HFFc6 (cell line): ENCODE measurements around the gene ADIPOQ. TPM values are rescaled to one million over a fixed set of nuclear protein-coding genes. Genes with fewer than 3 reads are reported as not detected.
A peak's percentile ranks its signal among the peaks of the same experiment; 100 is the strongest.
"Not testable (repeated sequence)": the region's sequence is repeated elsewhere in the genome, so short reads cannot be mapped to it uniquely, and the experiment has no call there.

Experiments
- DNase-seq: peaks from one replicate; pipeline ENCODE4 v3.0.0-alpha.2; 2018
- H3K27ac Mint-ChIP-seq: 2 replicates; pipeline ENCODE4 v1.8.0; 2020; ENCODE audit warnings: mild to moderate bottlenecking, mixed read lengths
- H3K27me3 Mint-ChIP-seq: 2 replicates; pipeline ENCODE4 v1.8.0; 2021; ENCODE audit warnings: mild to moderate bottlenecking, moderate library complexity, mixed read lengths; ENCODE audit not compliant: insufficient read depth
- H3K36me3 Mint-ChIP-seq: 2 replicates; pipeline ENCODE4 v1.8.0; 2021; ENCODE audit warnings: low read depth, mixed read lengths
- H3K4me1 Mint-ChIP-seq: 2 replicates; pipeline ENCODE4 v1.8.0; 2020; ENCODE audit warnings: low read depth, mixed read lengths
- H3K4me3 Mint-ChIP-seq: 2 replicates; pipeline ENCODE4 v1.8.0; 2020; ENCODE audit warnings: mild to moderate bottlenecking, moderate library complexity, mixed read lengths
- H3K9me3 Mint-ChIP-seq: 2 replicates; pipeline ENCODE4 v1.8.0; 2020; ENCODE audit warnings: mild to moderate bottlenecking, mixed read lengths
- total RNA-seq, 6 experiments: library from RNA; stranded (reverse); fragmentation: NEBNext Ultra II Directional; extraction: Animal tissue kit (Norgen Biotek cat#: 25700); gene quantifications; 2 replicates in 1 of 6; 3 replicates in 5 of 6; pipeline ENCODE4 v1.2.3, GENCODE V29; 2021
- TF ChIP-seq, protein P1 (sequence below): fragments of 200-600 bp; sonication (generic); IDR thresholded peaks from 2 replicates; pipeline ENCODE4 v1.5.0; 2021; ENCODE audit warnings: antibody characterized with exemption, mild to moderate bottlenecking

ADIPOQ gene
- total RNA-seq, 6 experiments from 2014 or later: not detected

- H3K27ac Mint-ChIP-seq: peak within 1 kb of the TSS; percentile 68
- H3K4me1 Mint-ChIP-seq: peaks cover 22% of the 10 kb centered on the region
- no peaks in the 10 kb centered on the region for H3K9me3 Mint-ChIP-seq
- DNase-seq: peak; percentile 49
- peaks cover 5% of the 10 kb centered on the region; the same call in 1 of the 2 replicates for H3K36me3 Mint-ChIP-seq
- no peaks in the 10 kb centered on the region for H3K27me3 Mint-ChIP-seq
- peak within 1 kb of the TSS; percentile 93 for H3K4me3 Mint-ChIP-seq
- TF ChIP-seq, protein P1, sequence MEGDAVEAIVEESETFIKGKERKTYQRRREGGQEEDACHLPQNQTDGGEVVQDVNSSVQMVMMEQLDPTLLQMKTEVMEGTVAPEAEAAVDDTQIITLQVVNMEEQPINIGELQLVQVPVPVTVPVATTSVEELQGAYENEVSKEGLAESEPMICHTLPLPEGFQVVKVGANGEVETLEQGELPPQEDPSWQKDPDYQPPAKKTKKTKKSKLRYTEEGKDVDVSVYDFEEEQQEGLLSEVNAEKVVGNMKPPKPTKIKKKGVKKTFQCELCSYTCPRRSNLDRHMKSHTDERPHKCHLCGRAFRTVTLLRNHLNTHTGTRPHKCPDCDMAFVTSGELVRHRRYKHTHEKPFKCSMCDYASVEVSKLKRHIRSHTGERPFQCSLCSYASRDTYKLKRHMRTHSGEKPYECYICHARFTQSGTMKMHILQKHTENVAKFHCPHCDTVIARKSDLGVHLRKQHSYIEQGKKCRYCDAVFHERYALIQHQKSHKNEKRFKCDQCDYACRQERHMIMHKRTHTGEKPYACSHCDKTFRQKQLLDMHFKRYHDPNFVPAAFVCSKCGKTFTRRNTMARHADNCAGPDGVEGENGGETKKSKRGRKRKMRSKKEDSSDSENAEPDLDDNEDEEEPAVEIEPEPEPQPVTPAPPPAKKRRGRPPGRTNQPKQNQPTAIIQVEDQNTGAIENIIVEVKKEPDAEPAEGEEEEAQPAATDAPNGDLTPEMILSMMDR: no peak
Observed at GRCh38 chr3:186806089-186807055, 36.1 kb upstream of the ADIPOQ start, which contains the start of gene RFC4. RFC4 (minus strand) TSS chr3:186806482; CDS start chr3:186804713, 1,769 bp downstream.

DNA sequence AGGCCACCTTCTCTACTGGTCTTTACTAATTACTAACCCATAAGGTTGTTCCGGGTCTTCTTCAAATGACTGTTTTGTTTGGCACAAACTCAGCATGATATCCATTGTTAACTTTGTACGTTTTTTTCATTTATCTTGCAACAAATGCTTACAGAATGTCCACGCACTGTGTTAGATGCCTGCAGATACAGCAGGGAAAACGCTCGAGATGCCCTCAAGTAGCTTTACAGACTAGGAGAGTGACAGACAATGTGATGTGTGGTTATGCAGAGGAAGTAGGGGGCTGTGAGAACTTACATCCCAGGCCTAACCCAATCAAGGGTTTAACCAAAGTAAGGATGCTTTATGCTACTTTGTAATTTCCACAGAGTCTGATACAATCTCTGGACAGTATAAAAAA is 35.3 kb upstream of the ADIPOQ start:
- H3K9me3 Mint-ChIP-seq: no peaks in the 10 kb centered on the region
- H3K27ac Mint-ChIP-seq: peak overlapping the region; percentile 68
- TF ChIP-seq, protein P1: no peak
- H3K4me3 Mint-ChIP-seq: peak overlapping the region; percentile 93
- peaks cover 5% of the 10 kb centered on the region; the same call in 1 of the 2 replicates for H3K36me3 Mint-ChIP-seq
- peaks cover 22% of the 10 kb centered on the region for H3K4me1 Mint-ChIP-seq
- no peaks in the 10 kb centered on the region for H3K27me3 Mint-ChIP-seq
- DNase-seq: no peak

GRCh38 chr3:186810336-186810996 is 32.0 kb upstream of the ADIPOQ start:
- Mint-ChIP-seq H3K4me1 (peaks cover 24% of the 10 kb centered on the region), H3K4me3 (no peak overlapping the region), H3K27ac (no peak overlapping the region), H3K36me3 (no peaks in the 10 kb centered on the region), H3K9me3 (no peaks in the 10 kb centered on the region), H3K27me3 (peaks cover 4% of the 10 kb centered on the region; the same call in 1 of the 2 replicates)
- TF ChIP-seq, protein P1: no peak
- no peak for DNase-seq

- not testable (repeated sequence) for H3K4me3 Mint-ChIP-seq, DNase-seq, H3K36me3 Mint-ChIP-seq, H3K9me3 Mint-ChIP-seq, H3K27me3 Mint-ChIP-seq, H3K27ac Mint-ChIP-seq
- peaks cover 28% of the 10 kb centered on the region for H3K4me1 Mint-ChIP-seq
Observed at GRCh38 chr3:186811313-186811712, 31.2 kb upstream of the ADIPOQ start.

DNA sequence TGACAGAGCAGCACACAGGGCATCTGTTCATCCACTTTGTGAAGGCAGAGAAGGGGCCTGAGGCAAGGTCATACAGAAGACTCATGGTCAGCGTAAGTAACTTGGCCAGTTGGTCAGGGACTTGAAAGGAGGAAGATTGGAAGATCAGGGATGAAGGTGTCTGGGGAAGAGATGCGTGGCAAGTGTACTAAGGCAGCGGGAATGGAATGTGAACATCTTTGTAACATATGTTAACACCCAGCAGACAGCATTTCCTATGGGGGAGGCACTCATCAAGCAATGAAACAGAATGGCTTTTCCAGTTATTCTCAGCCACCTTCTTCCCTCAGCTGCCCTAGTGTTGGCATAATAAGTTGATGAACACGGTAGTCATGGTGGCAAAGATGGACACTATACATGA is 28.4 kb upstream of the ADIPOQ start:
- no peak for DNase-seq

More for the DNA sequence above, 28.4 kb upstream of the ADIPOQ start:
- TF ChIP-seq, protein P1: no peak
- Mint-ChIP-seq H3K36me3 (no peaks in the 10 kb centered on the region), H3K4me3 (no peak overlapping the region), H3K27me3 (peaks cover 4% of the 10 kb centered on the region; the same call in 1 of the 2 replicates), H3K9me3 (no peaks in the 10 kb centered on the region), H3K27ac (no peak overlapping the region), H3K4me1 (peaks cover 18% of the 10 kb centered on the region)
